K562 treated with DMSO at 1 percent for 24 hours (cell line): ENCODE data around the gene ACOT11. TPM values are rescaled to one million over a fixed set of nuclear protein-coding genes. Genes with fewer than 3 reads are reported as not detected.

Source experiments
- total RNA-seq: library from RNA; unstranded; fragments of 300-600 nt; gene quantifications from 2 replicates; pipeline ENCODE4 v1.2.3, GENCODE V29; 2022; ENCODE audit warnings: low read depth; ENCODE audit not compliant: insufficient read depth

Gene ACOT11
- total RNA-seq = 1.2 and 2.2 TPM in 2 replicates

DNA sequence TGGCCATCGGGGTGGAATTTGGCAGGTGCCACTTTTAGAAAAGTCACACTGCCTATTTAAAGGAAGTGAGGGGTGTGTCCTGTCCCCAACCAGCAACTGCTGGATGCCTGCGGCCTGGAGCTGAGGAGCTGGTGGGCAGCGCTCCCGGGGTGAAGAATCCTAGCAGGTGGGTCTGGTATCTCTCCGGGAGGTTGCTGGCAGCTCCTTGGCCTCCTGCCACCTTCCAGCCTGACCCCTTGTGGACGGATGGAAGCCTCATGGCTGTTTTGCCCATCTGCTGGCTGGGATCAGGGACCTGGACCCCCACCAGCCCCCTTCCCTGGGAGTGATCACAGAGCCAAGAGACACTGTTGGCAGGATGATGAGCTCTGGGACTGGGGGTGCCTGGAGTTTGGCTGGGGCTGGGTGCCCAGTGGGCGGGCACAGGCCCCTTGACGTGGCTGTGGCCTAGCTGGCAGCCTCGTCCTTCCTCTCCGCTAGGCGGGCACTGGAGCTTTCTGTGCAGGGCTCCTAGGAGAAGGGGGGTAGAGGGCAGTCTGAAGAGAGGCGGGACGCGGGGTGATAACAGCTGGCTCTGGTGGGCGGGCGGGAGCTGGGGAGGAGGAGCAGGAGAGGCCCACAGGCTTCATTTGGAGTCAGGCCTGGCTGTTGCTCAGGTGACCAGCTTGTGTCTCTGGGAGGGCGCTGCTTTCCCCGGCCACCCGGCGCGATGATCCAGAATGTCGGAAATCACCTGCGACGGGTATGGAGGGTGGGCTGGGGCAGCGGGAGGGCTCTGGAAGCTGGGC lies at the start of gene ACOT11:
TSS of gene ACOT11 (plus strand) at position 628 of the 788 bp plus-strand sequence. CDS start at position 710, 82 bp downstream.

DNA sequence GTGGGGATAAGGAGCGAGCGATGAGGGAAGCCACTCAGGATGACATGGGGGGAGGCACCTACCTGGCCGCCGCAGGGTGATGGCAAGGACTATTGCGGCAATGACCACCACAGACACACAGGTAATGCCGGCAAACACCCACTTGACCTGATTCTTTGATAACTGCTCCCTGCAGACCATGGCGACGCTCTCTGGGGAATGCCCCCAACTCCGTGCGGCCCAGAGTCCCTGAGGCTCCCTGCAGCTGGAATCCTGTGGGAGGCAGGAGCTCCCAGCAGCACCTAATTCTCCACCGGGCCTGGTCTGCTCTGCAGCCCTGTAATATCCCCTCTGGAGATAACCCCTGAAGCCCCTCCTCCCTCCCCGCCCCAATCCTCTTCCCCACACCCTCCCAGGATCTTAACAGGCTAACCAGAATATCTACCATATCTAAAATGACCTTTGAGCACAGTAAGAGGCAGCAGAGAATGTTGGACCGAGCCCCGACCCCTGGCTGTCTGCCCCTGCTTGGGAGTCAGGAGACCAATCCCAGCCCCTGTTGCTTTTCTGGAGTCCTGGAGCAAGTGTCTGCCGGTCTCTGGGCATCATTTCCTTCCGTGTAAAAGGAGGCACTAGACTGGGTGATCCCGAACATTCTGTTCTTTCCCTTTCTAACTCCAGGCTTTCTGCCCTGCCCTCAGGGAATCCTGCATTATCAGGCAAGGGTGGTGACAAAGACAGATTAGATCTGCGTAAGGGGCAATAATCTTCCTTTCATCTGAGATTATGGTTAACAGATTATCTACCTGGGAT lies 75.4 kb downstream of the ACOT11 start, which contains the start of gene FAM151A:
TSS of gene FAM151A (minus strand) at position 310 of the 792 bp plus-strand sequence. CDS start at position 180, 130 bp downstream.

DNA sequence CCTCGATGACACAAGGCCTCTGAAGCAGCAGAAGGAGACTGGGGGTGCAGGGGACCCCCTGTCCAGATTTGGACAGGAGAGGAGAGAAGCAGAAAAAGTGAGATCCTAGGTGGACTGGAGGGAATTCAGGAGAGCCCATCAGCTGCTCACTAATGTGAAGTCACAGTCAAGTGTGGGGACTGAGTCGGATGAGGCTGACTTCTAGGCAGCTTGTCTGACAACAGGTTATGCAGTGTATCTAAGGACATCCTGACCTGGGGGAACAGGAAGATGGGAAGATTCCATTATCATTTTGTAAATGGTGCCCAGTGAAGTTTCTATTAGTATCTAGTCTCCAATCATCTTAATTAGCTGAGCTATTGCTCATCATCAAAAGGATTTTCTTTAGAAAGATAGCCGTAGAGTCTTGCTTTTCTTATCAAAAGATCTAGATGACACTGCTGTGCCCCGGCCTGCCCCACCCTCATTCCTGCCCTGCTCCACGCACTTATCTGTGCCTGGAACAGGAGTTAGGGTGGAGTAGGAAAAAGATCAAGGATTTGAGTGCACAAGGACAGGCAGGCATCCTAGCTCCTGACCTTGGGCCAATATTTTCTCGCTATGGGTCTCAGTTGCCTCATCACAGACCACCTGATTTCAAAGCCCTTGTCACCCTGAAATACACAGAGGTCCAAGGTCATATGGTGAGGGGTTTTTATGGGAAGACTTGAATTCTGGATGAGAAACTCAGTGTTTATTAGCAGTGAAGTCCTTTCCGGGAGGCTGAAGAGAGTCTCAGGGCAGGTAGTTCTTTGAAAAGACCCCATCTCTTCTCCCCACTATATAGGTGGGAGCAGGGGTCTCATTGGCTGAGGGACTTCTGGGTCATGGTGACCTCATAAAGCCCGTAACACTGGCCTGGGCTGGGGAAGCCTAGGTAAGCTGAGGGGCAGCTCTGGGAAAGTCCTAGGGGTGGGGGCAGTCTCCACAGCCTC lies 93.1 kb downstream of the ACOT11 start, which contains the start of gene MROH7:
TSS of gene MROH7 (plus strand) at position 924 of the 974 bp plus-strand sequence. CDS start 11,141 bp downstream, outside the sequence.

Other genes with a start within 250 kb of the ACOT11 start
- gene SSBP3, start 141.8 kb upstream of the ACOT11 start, total RNA-seq = 91.0 and 104 TPM in 2 replicates
- gene FAM151A, start 75.3 kb downstream of the ACOT11 start, total RNA-seq = not detected in 2 replicates
- gene MROH7, start 93.6 kb downstream of the ACOT11 start, total RNA-seq = not detected in 2 replicates
- 15.7 and 16.6 TPM in 2 replicates for gene TTC4, start 167.6 kb downstream of the ACOT11 start, total RNA-seq
- 9.4 and 10.4 TPM in 2 replicates for gene PARS2, start 216.3 kb downstream of the ACOT11 start, total RNA-seq